HG02840 (cell line): ENCODE data around the gene RFLNA.

Source experiments
- ATAC-seq: cut with Tn5 transposase; IDR thresholded peaks from one replicate; pipeline ENCODE4 v1.9.1; 2021; ENCODE audit warnings: mild to moderate bottlenecking, moderate library complexity, moderate number of reproducible peaks; ENCODE audit not compliant: unreplicated experiment, low FRiP score

Gene RFLNA

DNA sequence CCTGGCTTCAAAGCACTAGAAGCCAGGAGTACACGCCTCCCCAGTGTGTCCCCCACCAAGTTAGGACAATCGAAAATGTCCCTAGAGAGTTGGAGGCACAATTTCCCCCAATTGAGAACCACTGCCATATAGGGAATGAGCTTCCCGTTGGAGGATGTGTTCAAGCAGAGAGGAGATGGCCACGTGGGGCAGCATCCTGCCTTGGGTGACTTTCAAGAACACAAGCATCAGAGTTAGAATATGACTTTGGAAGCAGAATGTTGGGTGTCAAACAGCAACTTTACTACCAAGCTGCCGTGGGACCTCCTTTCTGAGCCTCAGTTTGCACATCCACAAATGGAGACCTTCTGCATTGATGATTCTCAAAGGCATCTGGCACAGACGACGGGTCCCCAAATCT lies 56.5 kb downstream of the RFLNA start:
- no peak for ATAC-seq

DNA sequence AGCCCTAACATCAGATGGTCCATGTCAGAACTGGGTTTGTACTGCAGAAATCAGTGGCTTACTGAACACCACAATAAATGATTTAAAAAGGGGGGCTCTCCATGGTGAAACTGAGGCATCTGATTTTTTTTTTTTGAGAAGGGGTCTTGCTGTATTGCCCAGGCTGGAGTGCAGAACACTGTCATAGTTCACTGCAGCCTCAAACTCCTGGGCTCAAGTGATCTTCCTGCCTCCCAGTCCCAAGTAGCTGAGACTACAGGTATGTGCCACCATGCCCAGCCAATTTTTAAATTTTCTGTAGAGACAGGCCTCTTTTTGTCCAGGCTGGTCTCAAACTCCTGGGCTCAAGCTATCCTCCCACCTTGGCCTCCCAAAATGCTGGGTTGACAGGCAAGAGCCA lies 57.4 kb downstream of the RFLNA start:
- ATAC-seq, result no peak

DNA sequence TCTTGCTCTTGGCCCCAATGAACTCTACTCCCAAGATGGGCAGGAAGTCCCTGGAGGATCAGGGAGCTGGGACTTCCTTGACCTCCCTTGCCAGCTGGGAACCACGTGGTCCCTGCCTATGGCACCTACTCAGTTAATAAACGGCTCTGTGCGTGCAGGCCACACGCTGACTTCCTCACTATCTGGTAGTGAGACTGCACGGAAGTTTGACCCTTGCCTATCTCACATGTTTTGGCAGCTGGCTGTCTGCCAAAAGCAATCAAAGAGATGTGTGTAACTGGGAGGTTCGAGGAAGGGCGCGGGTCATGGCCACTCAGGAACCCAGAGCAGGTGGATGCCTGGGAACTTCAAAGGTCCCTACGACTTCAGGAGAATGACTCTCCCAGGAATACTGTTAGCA lies 57.9 kb downstream of the RFLNA start:
- no peak for ATAC-seq

DNA sequence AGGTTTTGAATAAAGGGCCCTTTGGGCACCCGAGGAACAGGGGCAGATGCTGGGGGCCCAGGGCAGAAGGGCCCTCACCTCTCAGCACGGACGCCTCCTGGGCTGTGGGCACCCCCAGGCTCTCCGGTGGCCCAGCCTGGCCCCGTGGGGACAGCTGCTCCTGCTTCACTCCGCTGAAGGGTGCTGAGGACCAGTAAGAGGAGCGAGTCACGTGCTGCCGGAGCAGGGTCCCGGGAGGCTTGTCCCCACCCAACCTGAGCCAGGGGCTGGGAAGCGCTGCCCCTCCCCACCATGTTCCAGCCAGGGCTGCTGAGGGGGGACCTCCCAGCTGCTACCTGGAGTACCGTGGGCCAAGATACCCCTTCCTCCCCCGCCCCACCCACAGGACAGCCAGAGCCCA lies 59.5 kb downstream of the RFLNA start:
- no peak for ATAC-seq

DNA sequence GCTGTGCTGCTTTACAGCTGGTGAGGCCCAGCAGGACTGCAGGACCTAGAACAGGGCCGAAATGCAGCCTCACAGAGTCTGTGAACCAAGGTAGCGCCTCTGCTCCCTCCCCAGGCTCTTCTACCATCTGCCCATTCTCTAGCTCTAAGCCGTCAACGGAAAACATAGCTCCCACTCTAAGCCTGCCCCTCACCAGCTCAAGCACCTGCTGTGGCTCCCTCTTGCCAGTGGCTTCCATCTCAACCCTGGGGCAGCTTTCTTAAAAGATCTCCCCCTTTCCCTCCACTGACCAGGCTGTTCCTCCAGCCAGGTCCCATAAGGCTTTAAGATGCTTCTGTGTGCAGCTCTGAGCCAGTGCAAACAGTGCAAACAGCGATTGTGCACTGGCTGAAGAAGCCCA lies 61.3 kb downstream of the RFLNA start:
- no peak for ATAC-seq

DNA sequence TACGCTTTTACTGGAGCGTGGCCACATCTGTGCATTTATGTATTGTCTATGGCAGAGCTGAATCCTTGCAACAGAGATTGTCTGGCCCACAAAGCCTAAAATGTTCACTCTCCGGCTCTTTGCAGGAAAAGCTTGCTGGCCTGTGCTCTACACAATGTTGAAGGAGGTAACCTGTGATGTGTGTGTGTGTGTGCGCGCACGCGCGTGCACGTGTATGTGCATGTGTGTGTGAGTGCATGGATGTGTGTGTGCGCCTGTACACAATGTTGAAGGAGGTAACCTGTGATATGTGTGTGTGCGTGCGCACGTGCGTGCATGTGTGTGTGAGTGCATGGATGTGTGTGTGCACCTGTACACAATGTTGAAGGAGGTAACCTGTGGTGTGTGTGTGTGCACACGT lies 62.7 kb downstream of the RFLNA start:
- ATAC-seq, result no peak

DNA sequence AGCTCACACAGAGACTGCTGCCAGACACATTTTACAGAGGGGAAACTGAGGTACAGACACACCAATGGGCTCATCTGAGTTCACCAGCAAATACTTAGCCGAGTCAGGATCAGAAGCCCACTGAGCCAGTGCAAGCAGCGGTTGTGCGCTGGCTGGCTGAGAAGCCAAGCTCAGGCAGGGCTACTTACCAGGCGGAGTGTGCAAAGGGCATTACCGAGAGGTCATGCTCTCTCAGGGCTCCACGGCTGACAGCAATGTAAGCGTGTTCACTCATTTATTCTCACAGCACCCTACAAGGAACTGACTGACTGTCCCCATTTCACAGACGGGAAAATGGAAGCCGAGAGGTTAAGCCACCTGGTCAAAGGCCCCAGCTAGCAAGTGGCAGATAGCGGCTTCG lies 63.7 kb downstream of the RFLNA start:
- no peak for ATAC-seq

DNA sequence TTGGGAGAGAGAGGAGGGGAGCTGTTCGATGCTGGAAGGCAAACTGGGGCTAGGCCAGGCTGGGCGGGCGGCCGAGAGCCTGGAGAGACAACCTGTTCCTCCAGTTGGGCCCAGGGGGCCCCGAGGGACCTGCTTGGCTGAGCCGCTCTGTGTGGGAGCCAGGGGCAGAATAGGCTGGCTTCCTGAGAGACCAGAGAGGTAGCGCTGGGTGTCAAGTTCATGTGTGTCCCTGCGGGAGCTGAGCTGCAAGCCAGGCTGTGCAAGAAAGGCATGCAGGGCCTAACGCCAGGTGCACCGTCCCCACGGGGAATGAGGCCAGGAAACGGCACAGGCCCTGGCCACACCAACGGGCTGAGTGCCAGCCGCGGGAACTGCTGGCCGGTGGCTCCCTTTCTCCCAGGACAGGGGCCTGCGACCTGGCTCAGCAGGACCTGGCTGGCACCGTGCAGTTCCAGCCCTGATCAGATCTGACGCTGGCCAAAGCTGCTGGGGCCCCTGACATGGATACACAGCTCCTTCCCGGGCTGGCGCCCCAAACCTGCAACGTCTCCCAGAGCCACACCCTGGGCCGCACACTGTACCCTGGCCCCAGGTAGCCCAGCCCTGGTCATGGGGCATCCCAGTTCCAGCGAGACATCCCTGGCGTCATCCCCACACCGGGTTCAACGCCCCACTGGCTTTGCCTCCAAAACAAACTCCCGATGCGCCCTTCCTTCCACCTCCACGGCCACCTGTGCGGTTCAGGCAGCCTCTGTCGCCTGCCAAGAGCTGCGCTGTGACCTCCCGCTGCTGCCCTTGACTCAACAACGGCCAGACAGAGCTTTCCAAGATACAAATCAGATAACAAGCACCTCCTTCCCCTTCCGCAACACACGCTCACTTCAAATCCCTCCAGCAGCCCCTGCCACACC lies 65.0 kb downstream of the RFLNA start:
- ATAC-seq, result no peak

DNA sequence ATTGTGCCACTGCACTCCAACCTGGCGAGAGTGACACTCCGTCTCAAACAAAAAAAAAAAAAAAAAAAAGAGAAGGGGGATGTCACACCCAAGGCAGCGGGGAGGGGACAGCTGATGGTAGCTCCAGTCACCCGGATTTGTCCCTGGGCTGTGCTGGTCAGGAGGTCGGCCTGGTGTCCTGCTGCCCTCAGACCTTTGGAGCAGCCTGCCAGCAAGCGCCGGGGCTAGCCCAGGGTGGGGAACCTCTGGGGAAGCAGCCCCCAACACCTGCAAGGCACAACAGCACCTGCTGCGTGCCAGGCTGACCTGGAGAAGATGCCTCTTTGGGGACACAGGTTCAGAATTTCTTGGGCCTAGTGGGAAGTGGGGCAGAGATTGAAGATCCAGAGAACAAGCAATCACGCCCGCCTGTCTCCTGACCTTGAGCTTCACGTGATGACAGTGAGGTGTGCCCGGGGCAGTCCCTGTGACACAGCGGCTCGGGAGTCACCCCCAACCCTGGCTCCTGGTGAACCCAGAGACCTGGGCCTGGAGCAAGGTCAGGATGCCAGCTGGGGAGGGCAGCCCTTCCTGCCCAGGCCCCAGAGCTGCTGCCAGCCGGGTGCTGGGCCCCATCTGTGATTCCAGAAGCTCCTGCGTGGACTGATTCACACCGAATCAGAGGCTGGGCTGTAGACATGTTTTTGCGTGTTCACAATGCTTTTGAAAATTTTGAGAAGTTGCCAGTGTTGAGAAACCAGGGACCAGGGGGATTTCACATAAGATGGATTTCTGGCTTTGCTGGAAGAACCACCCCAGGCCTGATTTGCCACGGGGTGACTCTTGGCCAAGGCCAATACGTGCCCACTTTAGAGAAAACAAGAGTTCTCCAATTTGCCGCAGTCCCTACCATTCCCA lies 66.4 kb downstream of the RFLNA start:
- no peak for ATAC-seq

DNA sequence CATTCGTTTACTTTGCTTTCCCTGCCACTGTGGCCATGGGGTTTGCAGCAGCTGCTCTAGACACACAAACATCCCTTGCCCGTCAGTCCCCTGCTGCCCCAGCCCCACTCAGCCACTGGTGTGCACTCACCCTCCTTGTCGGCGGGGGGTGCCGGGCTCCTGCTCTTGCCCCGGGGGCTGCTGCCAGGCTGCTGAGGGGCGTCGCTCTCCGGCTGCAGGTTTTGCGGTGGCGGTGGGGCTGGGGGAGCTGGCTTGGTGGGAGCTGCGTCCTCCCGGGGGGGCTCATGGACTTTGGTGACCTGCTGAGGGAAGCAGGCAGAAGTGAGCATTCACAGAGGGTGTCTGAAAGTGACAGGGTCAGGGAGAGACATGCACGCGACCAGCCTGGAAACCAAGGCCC lies 67.1 kb downstream of the RFLNA start:
- no peak for ATAC-seq

DNA sequence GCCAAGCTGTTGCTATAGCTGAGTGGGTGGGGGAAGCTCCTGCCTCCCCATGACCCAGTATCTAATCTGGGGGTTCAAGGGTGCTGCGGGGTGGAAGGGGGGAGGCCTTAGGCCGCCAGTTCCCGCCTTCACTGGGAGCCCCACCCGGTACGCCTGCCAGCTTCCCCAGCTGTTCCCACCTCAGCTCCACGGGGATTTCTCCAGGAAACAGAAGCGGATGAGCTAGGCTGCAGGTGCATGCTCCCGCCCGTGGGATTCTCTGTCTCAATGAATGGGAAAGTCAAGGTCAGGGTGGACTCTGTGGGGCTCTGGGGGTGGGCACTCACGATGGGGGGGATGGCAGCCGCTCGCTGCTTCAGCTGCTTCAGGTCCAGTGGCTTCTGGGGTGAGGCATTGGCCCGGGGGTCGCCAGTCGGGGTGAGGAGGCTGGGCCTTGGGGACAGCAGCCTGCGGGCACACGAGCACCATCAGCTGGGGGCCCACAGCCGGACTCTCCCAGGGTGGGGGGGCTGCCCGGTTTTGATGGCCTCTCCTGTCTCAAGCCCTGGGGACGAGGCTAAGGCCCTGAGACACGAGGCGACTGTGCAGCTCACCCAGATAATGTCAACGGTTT lies 68.6 kb downstream of the RFLNA start:
- no peak for ATAC-seq

DNA sequence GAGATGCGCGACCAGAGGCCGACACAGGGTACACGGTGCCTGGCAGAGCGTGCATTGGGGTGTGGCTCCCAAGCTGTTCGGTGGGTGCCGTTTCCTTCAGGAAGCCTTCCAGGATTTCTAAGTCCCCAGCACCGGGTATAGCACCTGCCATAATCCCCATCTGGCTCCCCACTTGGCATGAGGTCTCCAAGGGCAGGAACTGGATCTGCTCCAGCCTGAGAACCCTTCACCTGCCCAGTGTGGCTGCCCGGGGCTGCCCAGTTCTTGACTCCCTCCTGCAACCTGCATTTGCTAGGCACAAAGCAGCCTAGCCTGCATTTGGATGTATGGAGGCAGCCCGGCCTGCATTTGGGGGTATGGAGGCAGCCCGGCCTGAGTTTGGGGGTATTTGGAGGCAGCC lies 69.7 kb downstream of the RFLNA start:
- ATAC-seq, result no peak
